GM23338 (cell line): Measurements from ENCODE around the gene SMG6.

Source experiments
- EZH2 ChIP-seq: fragments of 200-600 bp; sonication (generic); IDR thresholded peaks from one replicate; pipeline ENCODE4 v1.8.0; 2017; ENCODE audit warnings: antibody characterized with exemption, mild to moderate bottlenecking, low read depth; ENCODE audit not compliant: unreplicated experiment
- POLR2AphosphoS5 ChIP-seq: IDR thresholded peaks from 2 replicates; pipeline ENCODE4 v1.6.1; 2016; ENCODE audit warnings: antibody characterized with exemption, low read depth
- ZNF114 ChIP-seq: fragments of 250-450 bp; sonication (Bioruptor Pico); IDR thresholded peaks from 2 replicates; pipeline ENCODE4 v1.5.0; 2020; ENCODE audit warnings: mild to moderate bottlenecking, moderate library complexity
- TF ChIP-seq, protein P1 (sequence below), 2 experiments: fragments of 200-600 bp in 1 of 2; sonication (generic) in 1 of 2; conservative IDR thresholded peaks; 2 replicates each; pipeline versions ENCODE4 v1.5.1 to v1.6.1; 2016 to 2017; ENCODE audit warnings: antibody characterized with exemption in 2 of 2, low read depth in 2 of 2, mild to moderate bottlenecking in 2 of 2, moderate library complexity in 1 of 2

DNA sequence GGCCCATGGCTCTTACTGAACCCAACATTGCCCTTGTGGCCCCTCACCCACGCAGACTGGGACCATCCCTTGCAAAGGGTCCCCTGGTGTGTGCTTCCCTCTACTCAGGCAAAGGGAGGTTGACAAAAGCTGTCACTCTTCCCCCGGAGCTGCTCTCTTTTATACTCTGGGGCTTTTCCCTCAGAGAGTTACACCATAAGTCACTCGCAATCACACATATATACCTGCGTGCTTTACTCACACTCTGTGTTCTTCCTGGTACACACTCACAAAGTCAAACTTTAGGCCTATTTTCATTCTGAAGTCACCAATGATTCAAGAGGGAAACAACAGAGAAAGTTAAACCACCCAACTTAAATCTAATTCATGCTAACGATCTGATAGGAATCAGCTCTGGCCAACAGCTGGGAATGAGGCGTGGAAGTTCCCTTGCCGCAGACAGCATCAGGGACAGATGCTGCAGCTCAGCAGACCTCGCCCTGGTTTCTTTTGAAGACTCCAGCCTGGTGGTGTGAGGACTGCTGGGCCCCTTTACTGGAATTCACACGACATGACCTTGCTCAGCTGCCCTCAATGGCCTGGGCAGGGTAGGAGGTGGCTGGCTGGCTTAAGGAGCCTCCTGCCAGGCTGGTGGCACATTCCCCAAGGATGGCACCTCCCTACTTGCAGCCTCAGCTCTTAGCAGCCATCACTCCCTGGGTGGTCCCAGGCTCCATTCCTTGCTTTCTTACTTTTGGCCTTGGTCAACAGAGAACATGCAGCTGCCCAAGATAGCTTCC, 221.4 kb downstream of the SMG6 start:
- TF ChIP-seq, protein P1, sequence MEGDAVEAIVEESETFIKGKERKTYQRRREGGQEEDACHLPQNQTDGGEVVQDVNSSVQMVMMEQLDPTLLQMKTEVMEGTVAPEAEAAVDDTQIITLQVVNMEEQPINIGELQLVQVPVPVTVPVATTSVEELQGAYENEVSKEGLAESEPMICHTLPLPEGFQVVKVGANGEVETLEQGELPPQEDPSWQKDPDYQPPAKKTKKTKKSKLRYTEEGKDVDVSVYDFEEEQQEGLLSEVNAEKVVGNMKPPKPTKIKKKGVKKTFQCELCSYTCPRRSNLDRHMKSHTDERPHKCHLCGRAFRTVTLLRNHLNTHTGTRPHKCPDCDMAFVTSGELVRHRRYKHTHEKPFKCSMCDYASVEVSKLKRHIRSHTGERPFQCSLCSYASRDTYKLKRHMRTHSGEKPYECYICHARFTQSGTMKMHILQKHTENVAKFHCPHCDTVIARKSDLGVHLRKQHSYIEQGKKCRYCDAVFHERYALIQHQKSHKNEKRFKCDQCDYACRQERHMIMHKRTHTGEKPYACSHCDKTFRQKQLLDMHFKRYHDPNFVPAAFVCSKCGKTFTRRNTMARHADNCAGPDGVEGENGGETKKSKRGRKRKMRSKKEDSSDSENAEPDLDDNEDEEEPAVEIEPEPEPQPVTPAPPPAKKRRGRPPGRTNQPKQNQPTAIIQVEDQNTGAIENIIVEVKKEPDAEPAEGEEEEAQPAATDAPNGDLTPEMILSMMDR (conservative IDR thresholded peaks at IDR 0.05; ENCODE audit: low read depth in 2 of 2), result no peak
- no peak for TF ChIP-seq ZNF114 (CRISPR knock-in tag)
- TF ChIP-seq EZH2, result no peak
- no peak for TF ChIP-seq POLR2AphosphoS5
